Mesenchymal stem cell (in vitro differentiated cells and primary cell): ENCODE measurements around the gene TPM4. TPM values are rescaled to one million over a fixed set of nuclear protein-coding genes. Genes with fewer than 3 reads are reported as not detected.
"Not testable (repeated sequence)": the region's sequence is repeated elsewhere in the genome, so short reads cannot be mapped to it uniquely, and the experiment has no call there.

Source experiments
- DNase-seq: peaks from one replicate; pipeline ENCODE4 v3.0.0-alpha.2; 2013
- H2AFZ ChIP-seq: one replicate; pipeline ENCODE4 v1.6.1; 2013; ENCODE audit warnings: low read depth, mild to moderate bottlenecking, control low read depth, inconsistent platforms, low read length, moderate library complexity
- H2AK5ac ChIP-seq: 2 replicates; pipeline ENCODE4 v1.6.1; 2013; ENCODE audit warnings: low read length, moderate library complexity, mild to moderate bottlenecking, inconsistent platforms; ENCODE audit not compliant: severe bottlenecking
- H2BK120ac ChIP-seq: one replicate; pipeline ENCODE4 v1.6.1; 2013; ENCODE audit warnings: low read depth, mild to moderate bottlenecking, inconsistent platforms, low read length, moderate library complexity
- H2BK12ac ChIP-seq, 2 experiments: one replicate each; pipeline ENCODE4 v1.6.1; 2013; ENCODE audit warnings: inconsistent platforms in 2 of 2, low read length in 2 of 2, mild to moderate bottlenecking in 2 of 2, moderate library complexity in 2 of 2, control low read depth in 1 of 2
- H2BK15ac ChIP-seq: one replicate; pipeline ENCODE4 v1.6.1; 2013; ENCODE audit warnings: mild to moderate bottlenecking, low read depth, inconsistent platforms; ENCODE audit not compliant: poor library complexity, severe bottlenecking
- H2BK5ac ChIP-seq: 2 replicates; pipeline ENCODE4 v1.6.1; 2013; ENCODE audit warnings: low read depth, mild to moderate bottlenecking, low read length, control low read depth, inconsistent platforms; ENCODE audit not compliant: poor library complexity, severe bottlenecking
- H3K14ac ChIP-seq, 2 experiments: one replicate each; pipeline ENCODE4 v1.6.1; 2013; ENCODE audit warnings: inconsistent platforms in 2 of 2, low read length in 2 of 2, control low read depth in 1 of 2, mild to moderate bottlenecking in 1 of 2, moderate library complexity in 1 of 2
- H3K18ac ChIP-seq, 2 experiments: one replicate each; pipeline ENCODE4 v1.6.1; 2013; ENCODE audit warnings: inconsistent platforms in 2 of 2, low read length in 2 of 2, control low read depth in 1 of 2, low read depth in 1 of 2, mild to moderate bottlenecking in 1 of 2
- H3K23ac ChIP-seq, 2 experiments: one replicate each; pipeline ENCODE4 v1.6.1; 2013; ENCODE audit warnings: inconsistent platforms in 2 of 2, low read length in 2 of 2, mild to moderate bottlenecking in 2 of 2, moderate library complexity in 2 of 2, control low read depth in 1 of 2
- H3K27ac ChIP-seq: 2 replicates; pipeline ENCODE4 v1.5.1; 2013; ENCODE audit warnings: mild to moderate bottlenecking, moderate library complexity, low read length, control low read depth, inconsistent platforms; ENCODE audit not compliant: poor library complexity, severe bottlenecking
- H3K27me3 ChIP-seq, 2 experiments: 2 replicates each; pipeline versions ENCODE4 v1.6.1 to v1.7.0; 2013; ENCODE audit warnings: low read length in 2 of 2, mild to moderate bottlenecking in 2 of 2, moderate library complexity in 2 of 2, control low read depth in 1 of 2, inconsistent platforms in 1 of 2; ENCODE audit not compliant: control insufficient read depth in 1 of 2, insufficient read depth in 1 of 2
- H3K36me3 ChIP-seq, 2 experiments: 2 replicates each; pipeline versions ENCODE4 v1.6.1 to v1.7.0; 2013; ENCODE audit warnings: low read length in 2 of 2, control low read depth in 1 of 2, inconsistent platforms in 1 of 2, low read depth in 1 of 2, mild to moderate bottlenecking in 1 of 2; ENCODE audit not compliant: insufficient read depth in 2 of 2, control insufficient read depth in 1 of 2
- H3K4ac ChIP-seq, 2 experiments: one replicate each; pipeline ENCODE4 v1.6.1; 2013; ENCODE audit warnings: inconsistent platforms in 2 of 2, low read length in 2 of 2, mild to moderate bottlenecking in 2 of 2, moderate library complexity in 2 of 2, control low read depth in 1 of 2, low read depth in 1 of 2
- H3K4me1 ChIP-seq: 2 replicates; pipeline ENCODE4 v1.6.1; 2013; ENCODE audit warnings: low read depth, low read length, control low read depth; ENCODE audit not compliant: control insufficient read depth, insufficient read depth
- H3K4me2 ChIP-seq: 2 replicates; pipeline ENCODE4 v1.6.1; 2013; ENCODE audit warnings: low read length, mild to moderate bottlenecking, inconsistent platforms; ENCODE audit not compliant: poor library complexity, severe bottlenecking
- H3K4me3 ChIP-seq, 2 experiments: 2 replicates each; pipeline versions ENCODE4 v1.5.1 to v1.7.0; 2013; ENCODE audit warnings: low read length in 2 of 2, mild to moderate bottlenecking in 2 of 2, control low read depth in 1 of 2, low read depth in 1 of 2; ENCODE audit not compliant: insufficient read depth in 1 of 2
- H3K79me1 ChIP-seq: replicated peaks from 2 replicates; pipeline ENCODE4 v1.6.1; 2013; ENCODE audit warnings: mild to moderate bottlenecking, control low read depth, low read length, inconsistent platforms; ENCODE audit not compliant: poor library complexity, severe bottlenecking
- H3K9ac ChIP-seq: 2 replicates; pipeline ENCODE4 v1.7.0; 2013; ENCODE audit warnings: mild to moderate bottlenecking, low read length, moderate library complexity
- H3K9me3 ChIP-seq: 2 replicates; pipeline ENCODE4 v1.7.0; 2013; ENCODE audit warnings: mild to moderate bottlenecking, low read length; ENCODE audit not compliant: control insufficient read depth
- H4K8ac ChIP-seq: one replicate; pipeline ENCODE4 v1.6.1; 2013; ENCODE audit warnings: inconsistent platforms, mild to moderate bottlenecking, low read length, moderate library complexity
- H4K91ac ChIP-seq: one replicate; pipeline ENCODE4 v1.6.1; 2013; ENCODE audit warnings: mild to moderate bottlenecking, low read length, inconsistent platforms
- WGBS: methylation state at CpG from one replicate; pipeline ENCODE4 v1.1.7; 2013; ENCODE audit warnings: mixed read lengths; 5-methylcytosine and 5-hydroxymethylcytosine counted together
- polyA plus RNA-seq, 2 experiments: library from polyadenylated mRNA; stranded (reverse); fragments of 200-250 nt; gene quantifications; one replicate each; pipeline ENCODE4 v1.2.3, GENCODE V29; 2013

Gene TPM4
- polyA plus RNA-seq (2013, experiment 1 of 2) = 881 TPM
- polyA plus RNA-seq (2013, experiment 2 of 2) = 886 TPM

DNA sequence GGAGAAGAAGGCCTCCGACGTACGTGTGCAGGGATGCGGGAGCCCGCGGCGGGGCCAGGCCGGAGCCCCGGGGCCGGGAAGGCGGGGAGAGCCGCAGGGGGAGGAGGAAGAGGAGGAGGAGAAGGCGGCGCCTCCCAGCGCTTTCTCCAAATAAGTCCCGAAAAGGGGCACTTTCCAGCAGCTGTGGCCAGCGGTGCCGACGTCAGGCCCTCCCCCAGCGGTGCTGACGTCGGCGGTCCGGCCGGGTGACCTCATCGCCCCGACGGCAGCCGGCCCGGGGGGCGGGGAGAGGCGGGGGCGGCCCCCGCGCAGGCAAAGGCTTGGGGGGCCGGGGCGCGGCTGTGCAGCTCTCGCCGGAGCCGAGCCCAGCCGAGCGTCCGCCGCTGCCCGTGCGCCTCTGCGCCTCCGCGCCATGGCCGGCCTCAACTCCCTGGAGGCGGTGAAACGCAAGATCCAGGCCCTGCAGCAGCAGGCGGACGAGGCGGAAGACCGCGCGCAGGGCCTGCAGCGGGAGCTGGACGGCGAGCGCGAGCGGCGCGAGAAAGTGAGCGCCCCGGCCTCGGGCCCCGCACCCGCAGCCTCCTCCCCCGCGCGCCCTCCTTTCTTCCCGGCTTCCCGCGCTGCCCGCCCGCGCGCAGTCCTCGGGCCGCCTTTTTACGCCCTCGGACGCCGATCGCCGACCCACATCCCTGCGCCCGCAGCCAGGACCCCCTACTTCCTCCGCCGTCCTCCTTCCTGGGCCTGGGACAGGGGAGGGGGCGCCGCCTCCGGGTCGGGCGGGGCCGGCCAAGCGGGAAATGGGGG, at the start of gene TPM4:
Gene TPM4 (plus strand): TSS at position 342 of the 804 bp plus-strand sequence. CDS start 71 bp downstream, at position 413.
- WGBS = under 1% methylated on average over 32 of the region's 101 CpGs
- peak within 1 kb of the TSS; percentile 100 for H2BK120ac ChIP-seq
- H3K9me3 ChIP-seq = no peaks in the 10 kb centered on the region
- H4K91ac ChIP-seq = peak within 1 kb of the TSS; percentile 100
- peak within 1 kb of the TSS; percentile 96 to 100 for H3K4me3 ChIP-seq
- peak within 1 kb of the TSS; percentile 75 for H3K4me2 ChIP-seq
- H3K27ac ChIP-seq = peak within 1 kb of the TSS; percentile 98
- peak within 1 kb of the TSS; percentile 96 for H2BK15ac ChIP-seq
- H2AK5ac ChIP-seq = peak within 1 kb of the TSS; percentile 97
- H3K4ac ChIP-seq = peak within 1 kb of the TSS; percentile 98 to 100
- H4K8ac ChIP-seq = peak within 1 kb of the TSS; percentile 95
- H3K9ac ChIP-seq = peak within 1 kb of the TSS; percentile 96
- H3K23ac ChIP-seq = peak within 1 kb of the TSS; percentile 90 to 97
- peak within 1 kb of the TSS; percentile 76 to 90 for H2BK12ac ChIP-seq
- H3K27me3 ChIP-seq = no peaks in the 10 kb centered on the region
- H3K79me1 ChIP-seq = no peaks in the 10 kb centered on the region
- peak within 1 kb of the TSS; percentile 98 to 99 for H3K14ac ChIP-seq
- DNase-seq = peak; percentile 97
- peak within 1 kb of the TSS; percentile 94 for H2BK5ac ChIP-seq
- H3K4me1 ChIP-seq = peaks cover 10% of the 10 kb centered on the region
- peak within 1 kb of the TSS; percentile 30 for H2AFZ ChIP-seq
- H3K18ac ChIP-seq = peak within 1 kb of the TSS; percentile 99 to 100
- H3K36me3 ChIP-seq = peaks cover 14 to 33% of the 10 kb centered on the region in 2 experiments

DNA sequence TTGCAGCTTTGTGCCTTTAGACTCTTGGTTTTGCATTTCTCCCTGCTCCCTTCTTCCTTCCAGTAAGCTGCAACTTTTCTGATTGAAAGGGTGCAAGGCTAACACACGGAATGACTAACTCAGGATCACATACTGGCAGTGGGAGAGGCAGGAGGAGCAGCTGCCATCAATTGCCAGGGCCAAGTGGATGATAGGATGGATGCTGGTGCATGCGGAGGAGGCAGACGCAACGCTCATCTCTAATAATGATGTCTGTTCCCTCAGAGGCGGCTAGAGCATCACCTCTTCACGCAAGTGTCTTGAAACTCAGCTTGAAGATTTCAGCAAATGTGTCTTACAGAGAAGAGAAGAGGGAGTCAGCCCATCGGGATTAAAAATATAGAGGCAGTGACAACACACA, 49.5 kb upstream of the TPM4 start:
- no peak overlapping the region for H3K4me3 ChIP-seq
- no peak overlapping the region for H2AK5ac ChIP-seq
- no peak overlapping the region for H2BK5ac ChIP-seq
- H3K9ac ChIP-seq = no peak overlapping the region
- no peak overlapping the region for H3K4me2 ChIP-seq
- H2BK120ac ChIP-seq = no peak overlapping the region
- H3K27ac ChIP-seq = no peak overlapping the region
- H3K18ac ChIP-seq = no peak overlapping the region
- H3K23ac ChIP-seq = no peak overlapping the region
- H4K91ac ChIP-seq = no peak overlapping the region
- H3K14ac ChIP-seq = no peak overlapping the region
- H4K8ac ChIP-seq = no peak overlapping the region
- H3K9me3 ChIP-seq = no peaks in the 10 kb centered on the region
- H3K27me3 ChIP-seq = no peaks in the 10 kb centered on the region
- no peak overlapping the region for H2BK15ac ChIP-seq
- H3K36me3 ChIP-seq = no peaks in the 10 kb centered on the region
- no peak overlapping the region for H2BK12ac ChIP-seq
- no peak overlapping the region for H3K4ac ChIP-seq
- no peaks in the 10 kb centered on the region for H3K79me1 ChIP-seq
- WGBS = 59% methylated on average over 7 of the region's 7 CpGs
- H2AFZ ChIP-seq = no peak overlapping the region
- peaks cover 5% of the 10 kb centered on the region for H3K4me1 ChIP-seq
- DNase-seq = no peak

DNA sequence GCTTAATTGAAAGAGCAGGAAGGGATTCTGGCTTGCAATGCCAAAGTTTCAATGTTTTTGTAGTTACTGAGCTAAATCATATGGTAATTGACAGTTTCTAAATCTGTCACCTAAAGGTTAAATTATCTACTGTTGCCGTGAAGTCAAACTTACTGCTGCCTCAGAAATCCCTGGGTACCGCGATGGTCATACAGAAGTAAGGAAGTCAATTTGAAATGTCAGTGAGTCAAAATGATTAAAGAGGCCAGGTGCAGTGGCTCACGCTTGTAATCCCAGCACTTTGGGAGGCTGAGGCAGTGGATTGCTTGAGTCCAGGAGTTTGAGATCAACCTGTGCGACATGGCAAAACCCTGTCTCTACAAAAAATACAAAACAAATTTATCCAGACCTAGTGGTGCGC, 48.8 kb upstream of the TPM4 start:
- Histone ChIP-seq H3K27me3 (no peaks in the 10 kb centered on the region), H2BK5ac (no peak overlapping the region), H2BK15ac (no peak overlapping the region), H3K9ac (no peak overlapping the region), H4K91ac (no peak overlapping the region), H2AFZ (no peak overlapping the region), H3K4me1 (peaks cover 5% of the 10 kb centered on the region), H2BK120ac (no peak overlapping the region), H2BK12ac (no peak overlapping the region), H2AK5ac (no peak overlapping the region), H3K14ac (no peak overlapping the region), H3K79me1 (no peaks in the 10 kb centered on the region), H3K4me3 (no peak overlapping the region), H4K8ac (no peak overlapping the region), H3K36me3 (no peaks in the 10 kb centered on the region), H3K27ac (no peak overlapping the region), H3K4me2 (no peak overlapping the region), H3K9me3 (no peaks in the 10 kb centered on the region), H3K23ac (no peak overlapping the region), H3K4ac (no peak overlapping the region), H3K18ac (no peak overlapping the region)
- no peak for DNase-seq
- 78% methylated on average over 4 of the region's 6 CpGs for WGBS

DNA sequence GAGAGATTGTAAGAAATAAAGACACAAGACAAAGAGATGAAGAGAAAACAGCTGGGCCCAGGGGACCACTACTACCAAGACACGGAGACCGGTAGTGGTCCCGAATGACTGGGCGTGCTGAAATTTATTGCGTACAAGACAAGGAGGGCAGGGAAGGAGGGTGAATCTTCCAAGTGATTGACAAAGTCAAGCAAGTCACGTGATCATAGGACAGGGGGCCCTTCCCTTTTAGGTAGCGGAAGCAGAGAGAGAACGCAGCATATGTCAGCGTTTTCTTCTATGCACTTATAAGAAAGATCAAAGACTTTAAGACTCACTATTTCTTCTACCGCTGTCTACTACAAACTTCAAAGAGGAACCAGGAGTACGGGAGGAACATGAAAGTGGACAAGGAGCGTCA, 46.1 kb upstream of the TPM4 start:
- 91% methylated on average over 12 of the region's 12 CpGs for WGBS
- H3K23ac ChIP-seq = not testable (repeated sequence)

More for the DNA sequence above, 46.1 kb upstream of the TPM4 start:
- not testable (repeated sequence) for H3K27ac ChIP-seq, H3K9me3 ChIP-seq, H3K27me3 ChIP-seq, H3K4ac ChIP-seq, H2BK5ac ChIP-seq, H3K9ac ChIP-seq, H3K4me3 ChIP-seq, H3K18ac ChIP-seq, DNase-seq, H4K91ac ChIP-seq, H3K14ac ChIP-seq, H2BK120ac ChIP-seq, H2AK5ac ChIP-seq, H4K8ac ChIP-seq, H3K36me3 ChIP-seq, H2BK15ac ChIP-seq, H3K4me2 ChIP-seq, H2AFZ ChIP-seq, H3K79me1 ChIP-seq, H2BK12ac ChIP-seq, H3K4me1 ChIP-seq
